GM15510 (cell line): ENCODE data around the gene CCND2.

Experiments
- POLR2A ChIP-seq: IDR thresholded peaks from 3 replicates; pipeline ENCODE4 v1.6.1; 2011; ENCODE audit warnings: borderline replicate concordance; ENCODE audit not compliant: insufficient read length; ENCODE audit errors: extremely low read depth

Gene CCND2

DNA sequence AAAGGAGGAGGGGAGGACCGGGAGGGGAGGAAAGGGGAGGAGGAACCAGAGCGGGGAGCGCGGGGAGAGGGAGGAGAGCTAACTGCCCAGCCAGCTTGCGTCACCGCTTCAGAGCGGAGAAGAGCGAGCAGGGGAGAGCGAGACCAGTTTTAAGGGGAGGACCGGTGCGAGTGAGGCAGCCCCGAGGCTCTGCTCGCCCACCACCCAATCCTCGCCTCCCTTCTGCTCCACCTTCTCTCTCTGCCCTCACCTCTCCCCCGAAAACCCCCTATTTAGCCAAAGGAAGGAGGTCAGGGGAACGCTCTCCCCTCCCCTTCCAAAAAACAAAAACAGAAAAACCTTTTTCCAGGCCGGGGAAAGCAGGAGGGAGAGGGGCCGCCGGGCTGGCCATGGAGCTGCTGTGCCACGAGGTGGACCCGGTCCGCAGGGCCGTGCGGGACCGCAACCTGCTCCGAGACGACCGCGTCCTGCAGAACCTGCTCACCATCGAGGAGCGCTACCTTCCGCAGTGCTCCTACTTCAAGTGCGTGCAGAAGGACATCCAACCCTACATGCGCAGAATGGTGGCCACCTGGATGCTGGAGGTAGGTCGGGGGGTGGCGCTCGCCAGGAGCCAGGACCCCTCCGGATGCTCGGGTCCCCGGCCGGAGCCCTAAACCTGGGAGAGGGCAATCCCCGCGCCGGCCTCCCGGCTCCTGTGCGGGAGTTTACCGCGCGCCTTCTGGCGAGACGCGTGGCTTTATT is at the start of gene CCND2:
Gene CCND2 (plus strand): TSS at position 111 of the 744 bp plus-strand sequence. CDS start 279 bp downstream, at position 390.
- TF ChIP-seq POLR2A: peak; percentile 93

DNA sequence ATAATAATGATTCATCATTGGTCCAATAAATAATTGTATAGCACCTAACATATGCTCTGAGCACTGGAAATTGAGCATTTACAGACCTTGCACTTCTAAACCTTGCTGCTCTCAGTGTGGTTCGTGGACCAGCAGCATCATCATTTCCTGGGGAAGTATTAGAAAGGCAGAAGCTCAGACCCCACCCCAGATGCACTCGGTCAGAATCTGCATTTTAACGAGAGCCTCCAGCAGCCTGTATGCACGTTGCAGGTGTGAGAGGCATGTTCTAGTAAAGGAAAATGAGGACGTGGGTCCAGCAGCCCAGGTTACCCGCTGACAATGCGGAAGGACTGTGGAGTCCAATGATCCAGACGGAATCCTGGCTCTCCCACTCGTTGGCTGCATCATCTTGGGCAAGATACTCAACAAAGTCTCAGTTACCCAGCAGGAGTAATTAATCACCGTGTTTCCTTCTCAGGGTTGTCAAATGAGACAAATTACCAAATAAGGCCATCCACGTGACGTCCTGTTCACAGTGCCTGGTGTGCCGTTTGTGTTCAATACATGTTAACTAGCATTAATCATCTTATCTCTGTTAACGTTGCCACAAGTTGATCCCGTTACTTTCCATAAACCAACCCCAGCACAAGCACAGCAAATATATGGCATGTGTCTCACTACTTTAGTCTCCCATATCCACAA is 49.2 kb upstream of the CCND2 start:
- TF ChIP-seq POLR2A: no peak

GRCh38 chr12:4225571-4225970 is 48.0 kb upstream of the CCND2 start:
- TF ChIP-seq POLR2A: no peak

DNA sequence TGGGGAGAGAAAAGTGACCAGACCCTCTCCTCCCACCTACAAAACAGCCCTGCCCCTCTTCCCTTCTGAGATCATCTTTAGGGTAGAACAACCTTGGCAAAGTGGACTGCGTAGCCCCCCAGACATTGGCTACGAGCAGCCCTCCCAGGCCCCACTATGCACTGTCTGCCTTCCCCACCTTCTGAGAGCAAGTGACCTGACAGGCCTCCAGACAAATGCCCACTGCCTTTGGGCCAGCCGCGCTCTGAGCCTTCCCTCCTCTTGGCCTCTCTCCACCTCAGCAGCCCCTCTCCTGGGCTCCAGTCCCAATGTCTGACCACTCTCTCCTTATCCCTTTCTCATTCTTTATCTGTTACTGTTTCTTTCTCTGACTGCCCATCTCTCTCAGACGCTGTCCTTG is 46.5 kb upstream of the CCND2 start:
- TF ChIP-seq POLR2A: no peak

DNA sequence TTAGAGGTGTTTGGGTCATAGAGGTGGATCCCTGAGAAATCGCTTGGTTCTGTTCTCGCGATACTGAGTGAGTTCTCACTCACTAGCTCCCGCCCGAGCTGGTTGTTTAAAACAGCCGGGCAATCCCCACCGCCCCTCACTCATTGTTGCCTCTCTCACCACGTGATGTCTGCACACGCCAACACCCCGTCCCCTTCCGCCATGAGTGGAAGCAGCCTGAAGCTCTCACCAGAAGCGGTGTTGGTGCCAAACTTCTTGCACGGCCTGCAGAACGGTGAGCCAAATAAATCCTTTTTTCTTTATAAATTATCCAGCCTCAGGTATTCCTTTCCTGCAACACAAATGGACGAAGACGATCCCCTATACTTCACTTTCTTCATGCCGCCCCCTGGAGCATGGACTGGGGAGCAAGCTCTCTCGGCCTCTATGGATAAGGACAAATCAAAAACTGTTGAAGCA is 45.4 kb upstream of the CCND2 start:
- TF ChIP-seq POLR2A: no peak

DNA sequence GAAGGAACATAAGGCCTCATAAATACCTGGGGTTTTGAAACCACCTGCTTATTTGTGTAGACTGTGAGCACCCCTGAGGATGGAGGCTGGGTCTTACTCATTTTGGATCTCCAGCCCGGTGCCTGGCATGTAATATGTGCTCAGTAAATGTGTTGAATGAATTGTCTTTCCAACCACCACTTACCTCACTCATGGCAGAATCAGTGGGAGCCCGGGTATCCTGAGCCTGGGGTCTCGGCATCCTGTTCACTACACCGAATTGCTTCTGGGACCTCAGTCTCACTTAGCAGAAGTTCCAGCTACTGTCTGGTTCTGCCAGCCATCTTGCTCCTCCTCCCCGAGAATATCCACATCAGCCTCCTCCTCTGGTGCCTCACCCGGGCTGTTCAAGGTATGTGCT is 43.0 kb upstream of the CCND2 start:
- TF ChIP-seq POLR2A: no peak

GRCh38 chr12:4238577-4238976 is 35.0 kb upstream of the CCND2 start:
- TF ChIP-seq POLR2A: no peak

DNA sequence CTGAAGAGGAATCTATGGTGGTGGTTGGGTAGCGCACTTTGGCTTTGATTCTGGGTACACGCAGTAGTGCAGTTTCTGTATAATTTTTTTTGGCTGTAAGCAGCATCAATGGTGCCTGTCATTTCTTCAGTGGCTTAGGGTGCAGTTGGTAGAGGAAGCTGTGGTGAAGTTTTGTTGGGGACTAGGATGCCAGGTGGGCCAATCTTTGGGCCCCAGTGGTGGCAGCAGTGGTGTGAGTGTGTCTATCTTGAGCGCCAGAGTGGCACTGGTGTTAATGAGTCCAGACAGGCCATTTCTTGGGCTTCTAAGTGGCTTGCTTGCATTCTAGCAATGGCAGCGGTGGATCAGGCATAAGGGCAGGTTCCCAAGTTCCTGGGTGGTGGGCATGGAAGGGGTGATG is 33.8 kb upstream of the CCND2 start:
- no peak for TF ChIP-seq POLR2A

GRCh38 chr12:4240161-4240783 is 33.3 kb upstream of the CCND2 start:
- TF ChIP-seq POLR2A: no peak

- no peak for TF ChIP-seq POLR2A
Observed at GRCh38 chr12:4240981-4241380, 32.6 kb upstream of the CCND2 start.

DNA sequence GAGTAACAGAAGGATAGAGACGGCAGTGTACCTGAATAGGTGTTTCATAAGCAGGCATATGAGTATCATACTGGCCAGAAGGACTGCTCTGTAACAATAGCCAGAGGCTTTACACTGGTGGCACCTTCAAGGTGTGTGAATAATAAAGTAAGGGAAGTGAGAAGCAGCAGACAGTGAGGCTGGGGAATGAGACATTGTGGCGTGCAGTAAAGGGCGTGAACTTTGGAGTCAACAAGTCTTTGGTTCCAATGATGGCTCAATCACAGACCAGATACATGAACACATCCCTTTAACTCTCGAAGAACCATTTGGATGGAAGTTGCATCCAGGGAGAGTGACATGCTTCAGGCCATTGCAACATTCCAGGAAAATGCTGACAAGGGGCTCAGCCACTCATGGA is 32.0 kb upstream of the CCND2 start:
- TF ChIP-seq POLR2A: no peak

DNA sequence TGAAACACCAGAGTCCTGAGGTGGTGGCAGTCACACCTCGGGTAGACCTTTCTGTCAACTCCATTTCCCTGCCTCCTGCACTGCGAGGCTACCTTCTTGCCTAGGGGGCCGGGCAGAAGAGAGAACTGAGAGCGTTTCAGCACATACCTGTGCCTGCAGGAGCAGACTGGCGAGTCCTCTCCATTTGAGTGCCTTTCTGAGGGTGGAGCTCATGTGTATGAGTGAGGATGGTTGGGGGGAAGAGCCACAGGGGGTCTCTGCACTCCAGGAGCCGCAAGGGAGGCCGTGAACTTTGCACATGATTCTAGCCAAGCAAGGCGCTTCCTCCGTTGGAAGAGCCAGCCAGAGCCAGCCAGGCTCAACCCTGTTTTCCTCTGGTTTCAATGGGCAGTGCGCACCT is 31.0 kb upstream of the CCND2 start:
- TF ChIP-seq POLR2A: no peak

DNA sequence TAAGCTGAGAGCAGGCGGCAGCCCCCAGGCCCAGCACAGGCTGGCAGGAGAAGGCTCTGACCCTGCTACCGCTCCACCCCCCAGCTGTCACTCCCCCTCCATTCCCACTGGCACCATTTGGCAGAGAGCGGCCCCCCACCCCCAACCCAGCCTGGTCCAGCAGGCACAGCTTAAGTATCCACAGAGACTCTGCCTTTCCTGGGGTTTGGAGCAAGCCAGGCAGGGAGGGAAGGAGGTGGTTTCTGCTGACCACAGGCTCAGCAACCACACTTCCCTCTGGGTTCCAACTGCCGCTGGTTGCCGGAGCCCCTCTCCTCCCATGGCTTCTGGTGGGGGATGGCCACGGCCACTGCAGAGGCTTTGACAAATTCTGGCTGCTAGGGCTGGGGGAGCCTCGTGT is 30.5 kb upstream of the CCND2 start:
- TF ChIP-seq POLR2A: no peak

DNA sequence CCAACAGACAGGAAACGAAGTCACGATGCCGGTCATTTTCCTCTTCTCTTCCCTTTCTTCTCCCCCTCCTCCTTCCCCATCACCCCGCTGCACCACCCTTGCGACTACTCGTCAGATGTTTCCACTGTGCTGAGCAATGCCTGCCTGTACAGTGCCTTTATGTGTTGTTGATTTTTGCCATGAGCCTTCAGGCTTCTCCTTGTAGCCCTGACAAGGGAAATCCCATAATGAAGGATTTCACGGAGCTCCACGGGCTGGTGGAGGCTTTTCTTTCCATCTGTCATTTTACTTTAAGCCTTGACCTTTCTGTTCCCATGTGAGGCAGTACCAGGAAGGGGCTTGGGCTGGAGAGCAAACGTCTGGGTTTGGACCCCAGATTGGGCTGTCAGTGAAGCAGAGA is 28.7 kb upstream of the CCND2 start:
- no peak for TF ChIP-seq POLR2A

DNA sequence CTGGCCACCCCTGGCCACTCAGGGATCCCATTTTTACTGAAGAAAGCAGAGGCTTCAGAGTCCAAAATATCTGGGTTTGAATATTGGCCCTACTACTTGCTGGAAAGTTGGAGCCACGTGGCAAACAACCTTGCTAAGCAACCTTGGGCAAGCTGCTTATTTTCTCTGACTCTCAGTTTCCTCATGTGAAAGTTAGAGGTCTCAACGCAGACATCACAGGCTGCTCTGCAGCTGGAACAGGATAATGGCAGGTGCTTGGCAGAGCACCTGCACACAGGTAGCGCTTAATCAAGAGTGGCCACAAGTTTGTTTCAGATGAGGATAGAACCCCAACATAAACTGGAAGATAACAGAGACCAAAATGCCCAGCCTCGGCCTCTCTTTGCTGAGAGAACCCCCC is 28.1 kb upstream of the CCND2 start:
- no peak for TF ChIP-seq POLR2A

DNA sequence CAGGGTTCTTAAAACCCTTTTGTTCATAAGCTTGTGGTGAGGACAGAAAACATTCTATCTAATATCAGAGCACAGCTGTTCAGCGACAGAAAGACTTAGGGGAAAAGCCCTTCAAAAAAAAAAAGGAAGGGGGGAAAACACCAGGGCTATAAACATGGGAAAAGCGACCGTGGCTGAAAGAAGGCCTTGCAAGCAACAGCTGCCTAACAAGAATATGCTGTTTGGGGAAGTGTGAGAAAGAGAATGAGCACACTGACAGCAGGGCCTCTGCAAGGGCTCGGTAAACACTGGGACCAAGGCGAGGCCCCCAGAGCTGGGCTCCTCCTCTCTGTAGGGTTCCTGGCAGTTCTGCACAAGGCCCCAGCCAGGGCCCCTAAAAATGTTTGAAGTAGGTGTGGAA is 27.4 kb upstream of the CCND2 start:
- TF ChIP-seq POLR2A: no peak

GRCh38 chr12:4250691-4251090 is 22.9 kb upstream of the CCND2 start:
- no peak for TF ChIP-seq POLR2A
